MM.1S (cell line): Measurements from ENCODE around the gene RNF111.

Source experiments
- DNase-seq: peaks from one replicate; pipeline ENCODE4 v3.0.0-alpha.2; 2015
- H2AFZ ChIP-seq: fragments of 300-600 bp; sonication (generic); 2 replicates; pipeline ENCODE4 v1.6.0; 2016; ENCODE audit warnings: antibody characterized with exemption, low read length
- H3F3A ChIP-seq: fragments of 300-600 bp; sonication (generic); 2 replicates; pipeline ENCODE4 v1.6.1; 2016; ENCODE audit warnings: mild to moderate bottlenecking, antibody characterized with exemption, low read length, moderate library complexity, mixed read lengths; ENCODE audit not compliant: insufficient read depth
- H3K27ac ChIP-seq: fragments of 300-600 bp; sonication (generic); 2 replicates; pipeline ENCODE4 v1.5.1; 2016; ENCODE audit warnings: mild to moderate bottlenecking, low read length
- H3K27me3 ChIP-seq: fragments of 300-600 bp; sonication (generic); replicated peaks from 2 replicates; pipeline ENCODE4 v1.6.0; 2016; ENCODE audit warnings: low read length; ENCODE audit not compliant: insufficient read depth
- H3K36me3 ChIP-seq: fragments of 300-600 bp; sonication (generic); replicated peaks from 2 replicates; pipeline ENCODE4 v1.6.1; 2016; ENCODE audit warnings: mild to moderate bottlenecking, low read length, mixed read lengths; ENCODE audit not compliant: insufficient read depth
- H3K4me1 ChIP-seq: fragments of 300-600 bp; sonication (generic); 2 replicates; pipeline ENCODE4 v1.6.1; 2016; ENCODE audit warnings: low read length, mixed read lengths
- H3K4me2 ChIP-seq: fragments of 300-600 bp; sonication (generic); 2 replicates; pipeline ENCODE4 v1.6.0; 2016; ENCODE audit warnings: low read depth, low read length
- H3K4me3 ChIP-seq: fragments of 300-600 bp; sonication (generic); 2 replicates; pipeline ENCODE4 v1.5.1; 2016; ENCODE audit warnings: low read length, mixed read lengths
- H3K79me2 ChIP-seq: fragments of 300-600 bp; sonication (generic); 2 replicates; pipeline ENCODE4 v1.6.1; 2016; ENCODE audit warnings: mixed run types, low read length, mixed read lengths
- H3K9ac ChIP-seq: fragments of 300-600 bp; sonication (generic); 2 replicates; pipeline ENCODE4 v1.6.1; 2016; ENCODE audit warnings: low read length, mixed read lengths
- H3K9me2 ChIP-seq: fragments of 300-600 bp; sonication (generic); replicated peaks from 2 replicates; pipeline ENCODE4 v1.6.1; 2016; ENCODE audit warnings: mild to moderate bottlenecking, low read length, mixed read lengths; ENCODE audit not compliant: insufficient read depth
- H3K9me3 ChIP-seq: fragments of 300-600 bp; sonication (generic); replicated peaks from 2 replicates; pipeline ENCODE4 v1.6.1; 2016; ENCODE audit warnings: mild to moderate bottlenecking, low read length, mixed read lengths; ENCODE audit not compliant: insufficient read depth
- H4K20me1 ChIP-seq: fragments of 300-600 bp; sonication (generic); 2 replicates; pipeline ENCODE4 v1.6.1; 2016; ENCODE audit warnings: mild to moderate bottlenecking, low read length, moderate library complexity, mixed read lengths; ENCODE audit not compliant: insufficient read depth
- CTCF ChIP-seq: fragments of 300-600 bp; sonication (generic); IDR thresholded peaks from 2 replicates; pipeline ENCODE4 v1.5.1; 2016; ENCODE audit warnings: antibody characterized with exemption, low read length, mixed read lengths
- EZH2 ChIP-seq: fragments of 300-600 bp; sonication (generic); optimal IDR thresholded peaks from 2 replicates; pipeline ENCODE3; 2017; ENCODE audit warnings: low read depth, mild to moderate bottlenecking, antibody characterized with exemption, low read length, mixed read lengths
- EZH2phosphoT487 ChIP-seq: fragments of 300-600 bp; sonication (generic); IDR thresholded peaks from 2 replicates; pipeline ENCODE4 v1.6.1; 2018; ENCODE audit warnings: antibody characterized with exemption, low read length

RNF111 gene

DNA sequence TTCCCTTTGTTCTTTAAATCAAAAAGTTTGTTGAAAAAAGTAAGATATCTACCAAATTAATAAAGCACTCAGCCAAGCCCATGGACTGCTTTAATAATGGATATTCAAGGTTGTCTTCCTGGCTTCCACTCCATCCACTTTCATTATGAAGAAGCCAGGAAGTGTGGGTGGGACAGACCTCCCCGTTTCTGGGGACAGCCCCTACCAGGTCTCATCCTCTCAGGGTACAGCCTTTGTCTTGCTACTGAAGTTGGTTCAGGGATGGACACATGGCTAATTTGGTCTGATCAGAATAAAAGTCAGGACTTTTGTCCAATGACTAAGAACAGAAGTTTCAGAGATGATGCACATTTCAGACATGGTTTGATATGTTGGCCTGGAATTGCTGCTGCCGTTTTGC lies 150.1 kb downstream of the RNF111 start:
- Histone ChIP-seq H3K79me2 (no peaks in the 10 kb centered on the region), H3K27ac (no peak overlapping the region), H3K27me3 (no peaks in the 10 kb centered on the region), H3K9ac (no peak overlapping the region), H3K9me2 (no peaks in the 10 kb centered on the region), H3F3A (no peaks in the 10 kb centered on the region), H3K9me3 (no peaks in the 10 kb centered on the region), H2AFZ (no peak overlapping the region), H3K4me3 (no peak overlapping the region), H3K4me1 (no peaks in the 10 kb centered on the region), H3K4me2 (no peak overlapping the region), H4K20me1 (no peaks in the 10 kb centered on the region), H3K36me3 (peaks cover 4% of the 10 kb centered on the region)
- no peak for TF ChIP-seq CTCF
- no peak for TF ChIP-seq EZH2
- TF ChIP-seq EZH2phosphoT487: no peak
- DNase-seq: no peak

DNA sequence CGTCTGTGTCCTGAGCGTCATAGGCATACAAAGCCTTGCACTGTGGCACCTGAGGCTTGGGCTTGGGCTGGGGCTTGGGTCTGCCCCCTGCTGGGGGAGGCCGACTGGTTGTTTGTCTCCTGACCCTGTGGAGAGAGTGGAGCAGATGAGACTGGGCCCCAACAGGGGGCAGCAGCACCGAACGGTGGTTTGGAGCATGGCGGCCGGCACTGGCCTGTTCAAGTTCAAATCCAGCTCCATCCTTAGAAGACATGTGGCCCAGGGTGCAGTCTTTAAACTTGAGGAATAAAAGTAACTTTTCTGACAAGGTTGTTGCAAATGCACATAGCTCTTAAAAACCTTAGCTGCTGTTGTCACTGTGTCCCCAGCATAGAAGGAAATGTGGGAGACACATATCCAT lies 150.8 kb downstream of the RNF111 start:
- Histone ChIP-seq H3K27ac (no peak overlapping the region), H3K9me2 (no peaks in the 10 kb centered on the region), H2AFZ (no peak overlapping the region), H3K4me1 (no peaks in the 10 kb centered on the region), H3K4me3 (no peak overlapping the region), H3K36me3 (peaks cover 3% of the 10 kb centered on the region), H3K9me3 (no peaks in the 10 kb centered on the region), H3K27me3 (no peaks in the 10 kb centered on the region), H3K9ac (no peak overlapping the region), H3K79me2 (no peaks in the 10 kb centered on the region), H4K20me1 (no peaks in the 10 kb centered on the region), H3F3A (no peaks in the 10 kb centered on the region), H3K4me2 (no peak overlapping the region)
- TF ChIP-seq EZH2: no peak
- peak; percentile 71 for TF ChIP-seq CTCF
- no peak for TF ChIP-seq EZH2phosphoT487
- DNase-seq: peak; percentile 67

DNA sequence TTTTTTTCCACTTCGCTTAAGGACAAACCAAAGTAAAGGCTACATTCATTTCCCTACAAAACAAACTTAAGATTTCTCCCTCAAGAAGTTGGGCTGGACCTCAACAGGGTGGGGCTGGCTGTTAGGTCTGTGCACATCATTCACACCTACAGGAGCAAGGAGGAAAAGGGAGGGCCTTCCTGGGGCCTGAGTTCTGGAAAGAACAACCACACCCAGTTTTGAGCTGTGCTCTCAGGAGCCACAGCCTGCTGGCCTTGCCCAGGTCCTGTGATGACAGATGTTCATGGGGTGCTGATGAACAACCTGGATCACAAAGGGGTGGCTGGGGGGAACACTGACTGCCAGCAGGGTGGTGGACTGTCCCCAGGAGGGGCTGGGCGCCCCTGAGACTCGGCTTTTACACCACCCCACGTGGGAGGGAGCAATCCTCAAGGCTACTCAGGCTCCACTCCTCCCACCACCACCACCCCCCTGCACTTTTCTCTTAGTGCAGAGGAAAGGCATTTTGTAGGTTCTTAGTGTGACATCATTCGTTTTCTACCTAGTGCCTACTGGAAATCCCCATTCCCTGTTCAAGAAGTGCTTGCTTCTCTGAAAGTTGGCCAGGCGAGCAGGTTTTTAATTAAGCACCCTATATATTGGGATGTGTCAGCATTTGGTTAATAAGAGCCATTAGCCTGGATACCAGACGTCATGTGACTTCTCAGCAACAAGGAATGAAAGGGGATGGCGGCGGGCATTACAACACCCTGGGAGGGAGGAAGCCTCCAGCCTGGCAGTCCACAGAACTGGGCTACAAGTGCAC lies 153.2 kb downstream of the RNF111 start:
- Histone ChIP-seq H4K20me1 (no peaks in the 10 kb centered on the region), H3K4me3 (no peak overlapping the region), H3K27me3 (no peaks in the 10 kb centered on the region), H3K9me2 (no peaks in the 10 kb centered on the region), H3K27ac (no peak overlapping the region), H2AFZ (no peak overlapping the region), H3K36me3 (no peaks in the 10 kb centered on the region), H3K4me2 (no peak overlapping the region), H3K79me2 (no peaks in the 10 kb centered on the region), H3K9ac (no peak overlapping the region), H3K9me3 (no peaks in the 10 kb centered on the region), H3F3A (no peaks in the 10 kb centered on the region), H3K4me1 (no peaks in the 10 kb centered on the region)
- TF ChIP-seq EZH2phosphoT487 (no peak), EZH2 (no peak), CTCF (no peak)
- DNase-seq: no peak
